ENCODE results near the gene CCDC142.

CCDC142 gene

GRCh38 chr2:74525717-74526648, 43.2 kb upstream of the CCDC142 start, which contains the start of gene DQX1:
TSS of gene DQX1 (minus strand) at chr2:74526231. CDS start at chr2:74525729, 502 bp downstream.
- Histone ChIP-seq H3K27me3 (ENCODE audit: control insufficient read depth, insufficient read depth, low read length) (peaks cover 14% of the 10 kb centered on the region), H3K4me1 (ENCODE audit: control insufficient read depth, insufficient read depth, low read length) (peaks cover 7% of the 10 kb centered on the region), H3K27ac (ENCODE audit: low read depth, low read length) (no peak within 1 kb of the TSS), H3K4me3 (ENCODE audit: low read depth, low read length) (no peak within 1 kb of the TSS), H3K9ac (ENCODE audit: low read depth, low read length) (no peak within 1 kb of the TSS), H3K9me3 (ENCODE audit: control insufficient read depth, insufficient read depth, low read length) (no peaks in the 10 kb centered on the region), H3K36me3 (ENCODE audit: control insufficient read depth, insufficient read depth, low read length) (peaks cover 28% of the 10 kb centered on the region)

GRCh38 chr2:74524955-74525716, 42.3 kb upstream of the CCDC142 start:
- peaks cover 28% of the 10 kb centered on the region for H3K36me3 ChIP-seq (ENCODE audit: control insufficient read depth, insufficient read depth, low read length)
- H3K9me3 ChIP-seq (ENCODE audit: control insufficient read depth, insufficient read depth, low read length): no peaks in the 10 kb centered on the region
- H3K27me3 ChIP-seq (ENCODE audit: control insufficient read depth, insufficient read depth, low read length): peaks cover 18% of the 10 kb centered on the region
- no peak overlapping the region for H3K4me3 ChIP-seq (ENCODE audit: low read depth, low read length)
- peaks cover 4% of the 10 kb centered on the region; the same call in 1 of the 2 replicates for H3K4me1 ChIP-seq (ENCODE audit: control insufficient read depth, insufficient read depth, low read length)
- H3K9ac ChIP-seq (ENCODE audit: low read depth, low read length): no peak overlapping the region
- no peak overlapping the region for H3K27ac ChIP-seq (ENCODE audit: low read depth, low read length)

- Histone ChIP-seq H3K4me1 (ENCODE audit: control insufficient read depth, insufficient read depth, low read length) (peaks cover 4% of the 10 kb centered on the region; the same call in 1 of the 2 replicates), H3K36me3 (ENCODE audit: control insufficient read depth, insufficient read depth, low read length) (peaks cover 28% of the 10 kb centered on the region), H3K9ac (ENCODE audit: low read depth, low read length) (no peak overlapping the region), H3K4me3 (ENCODE audit: low read depth, low read length) (no peak overlapping the region), H3K27me3 (ENCODE audit: control insufficient read depth, insufficient read depth, low read length) (peaks cover 29% of the 10 kb centered on the region), H3K9me3 (ENCODE audit: control insufficient read depth, insufficient read depth, low read length) (no peaks in the 10 kb centered on the region), H3K27ac (ENCODE audit: low read depth, low read length) (no peak overlapping the region)
These were observed 41.2 kb upstream of the CCDC142 start for GRCh38 chr2:74524005-74524404.

- H3K27me3 ChIP-seq (ENCODE audit: control insufficient read depth, insufficient read depth, low read length): peaks cover 44% of the 10 kb centered on the region
These were observed 39.7 kb upstream of the CCDC142 start for GRCh38 chr2:74522516-74522915.

GRCh38 chr2:74516650-74517049, 33.9 kb upstream of the CCDC142 start:
- Histone ChIP-seq H3K9me3 (ENCODE audit: control insufficient read depth, insufficient read depth, low read length) (peaks cover 7% of the 10 kb centered on the region), H3K27ac (ENCODE audit: low read depth, low read length) (no peak overlapping the region), H3K27me3 (ENCODE audit: control insufficient read depth, insufficient read depth, low read length) (peaks cover 88% of the 10 kb centered on the region), H3K9ac (ENCODE audit: low read depth, low read length) (no peak overlapping the region), H3K4me3 (ENCODE audit: low read depth, low read length) (no peak overlapping the region), H3K4me1 (ENCODE audit: control insufficient read depth, insufficient read depth, low read length) (peaks cover 7% of the 10 kb centered on the region), H3K36me3 (ENCODE audit: control insufficient read depth, insufficient read depth, low read length) (no peaks in the 10 kb centered on the region)

More at GRCh38 chr2:74522516-74522915, 39.7 kb upstream of the CCDC142 start:
- Histone ChIP-seq H3K36me3 (ENCODE audit: control insufficient read depth, insufficient read depth, low read length) (peaks cover 20% of the 10 kb centered on the region), H3K9ac (ENCODE audit: low read depth, low read length) (no peak overlapping the region), H3K27ac (ENCODE audit: low read depth, low read length) (no peak overlapping the region), H3K9me3 (ENCODE audit: control insufficient read depth, insufficient read depth, low read length) (no peaks in the 10 kb centered on the region), H3K4me3 (ENCODE audit: low read depth, low read length) (no peak overlapping the region), H3K4me1 (ENCODE audit: control insufficient read depth, insufficient read depth, low read length) (no peaks in the 10 kb centered on the region)

GRCh38 chr2:74515981-74516633, 33.3 kb upstream of the CCDC142 start:
- peaks cover 7% of the 10 kb centered on the region for H3K9me3 ChIP-seq (ENCODE audit: control insufficient read depth, insufficient read depth, low read length)
- H3K36me3 ChIP-seq (ENCODE audit: control insufficient read depth, insufficient read depth, low read length): no peaks in the 10 kb centered on the region
- H3K27me3 ChIP-seq (ENCODE audit: control insufficient read depth, insufficient read depth, low read length): peaks cover 94% of the 10 kb centered on the region
- H3K27ac ChIP-seq (ENCODE audit: low read depth, low read length): no peak overlapping the region
- peak overlapping the region; percentile 28; the same call in 1 of the 2 replicates for H3K4me3 ChIP-seq (ENCODE audit: low read depth, low read length)
- peaks cover 7% of the 10 kb centered on the region for H3K4me1 ChIP-seq (ENCODE audit: control insufficient read depth, insufficient read depth, low read length)
- no peak overlapping the region for H3K9ac ChIP-seq (ENCODE audit: low read depth, low read length)

- no peaks in the 10 kb centered on the region for H3K36me3 ChIP-seq (ENCODE audit: control insufficient read depth, insufficient read depth, low read length)
- H3K4me1 ChIP-seq (ENCODE audit: control insufficient read depth, insufficient read depth, low read length): peaks cover 7% of the 10 kb centered on the region
- no peak overlapping the region for H3K9ac ChIP-seq (ENCODE audit: low read depth, low read length)
- no peak overlapping the region for H3K27ac ChIP-seq (ENCODE audit: low read depth, low read length)
- peak overlapping the region; percentile 28; the same call in 1 of the 2 replicates for H3K4me3 ChIP-seq (ENCODE audit: low read depth, low read length)
- peaks cover 7% of the 10 kb centered on the region for H3K9me3 ChIP-seq (ENCODE audit: control insufficient read depth, insufficient read depth, low read length)
- H3K27me3 ChIP-seq (ENCODE audit: control insufficient read depth, insufficient read depth, low read length): peaks cover 100% of the 10 kb centered on the region
These were observed 32.6 kb upstream of the CCDC142 start for GRCh38 chr2:74515271-74515980.

- H3K27ac ChIP-seq (ENCODE audit: low read depth, low read length): no peak within 1 kb of the TSS
- H3K9ac ChIP-seq (ENCODE audit: low read depth, low read length): no peak within 1 kb of the TSS
- H3K27me3 ChIP-seq (ENCODE audit: control insufficient read depth, insufficient read depth, low read length): peaks cover 100% of the 10 kb centered on the region
- peak within 1 kb of the TSS; percentile 57 for H3K4me3 ChIP-seq (ENCODE audit: low read depth, low read length)
- H3K4me1 ChIP-seq (ENCODE audit: control insufficient read depth, insufficient read depth, low read length): peaks cover 7% of the 10 kb centered on the region
- H3K36me3 ChIP-seq (ENCODE audit: control insufficient read depth, insufficient read depth, low read length): no peaks in the 10 kb centered on the region
- peaks cover 7% of the 10 kb centered on the region for H3K9me3 ChIP-seq (ENCODE audit: control insufficient read depth, insufficient read depth, low read length)
These were observed 31.8 kb upstream of the CCDC142 start, which contains the start of gene TLX2 for GRCh38 chr2:74514368-74515270. TSS of gene TLX2 (plus strand) at chr2:74514450. CDS start at chr2:74514807, 357 bp downstream.

- no peak overlapping the region for H3K9ac ChIP-seq (ENCODE audit: low read depth, low read length)
- H3K4me3 ChIP-seq (ENCODE audit: low read depth, low read length): peak overlapping the region; percentile 57
- peaks cover 100% of the 10 kb centered on the region for H3K27me3 ChIP-seq (ENCODE audit: control insufficient read depth, insufficient read depth, low read length)
- H3K27ac ChIP-seq (ENCODE audit: low read depth, low read length): no peak overlapping the region
- peaks cover 7% of the 10 kb centered on the region for H3K9me3 ChIP-seq (ENCODE audit: control insufficient read depth, insufficient read depth, low read length)
- H3K36me3 ChIP-seq (ENCODE audit: control insufficient read depth, insufficient read depth, low read length): no peaks in the 10 kb centered on the region
- H3K4me1 ChIP-seq (ENCODE audit: control insufficient read depth, insufficient read depth, low read length): peaks cover 8% of the 10 kb centered on the region
These were observed 31.0 kb upstream of the CCDC142 start for GRCh38 chr2:74513605-74514367.

Data from HUES48 (cell line).